Thyroid gland (tissue), 4 donors: ENCODE results near the gene OR2B6.

Source experiments
- CTCF ChIP-seq, 6 experiments: fragments of 200-600 bp in 3 of 6; fragments of 450-650 bp in 3 of 6; sonication (generic) in 3 of 6; IDR thresholded peaks; one replicate each; pipeline ENCODE4 v1.5.1; 2016 to 2019; ENCODE audit warnings: antibody characterized with exemption in 6 of 6, mild to moderate bottlenecking in 2 of 6, inconsistent platforms in 1 of 6, moderate library complexity in 1 of 6
- POLR2A ChIP-seq, 2 donors: fragments of 450-650 bp; IDR thresholded peaks; one replicate each; pipeline ENCODE4 v1.6.1; 2017; ENCODE audit warnings: antibody characterized with exemption in 2 of 2, mild to moderate bottlenecking in 2 of 2, moderate library complexity in 1 of 2

- no peak for TF ChIP-seq CTCF (IDR thresholded peaks at IDR 0.05)
- no peak for TF ChIP-seq POLR2A (IDR thresholded peaks at IDR 0.05)
Observed at GRCh38 chr6:27970444-27970843, 13.4 kb downstream of the OR2B6 start.
